GM23248 (cell line): ENCODE results near the gene ADGRF1.

ENCODE experiments used
- EZH2 ChIP-seq: fragments of 200-600 bp; sonication (generic); IDR thresholded peaks from 2 replicates; pipeline ENCODE4 v1.6.1; 2018; ENCODE audit warnings: antibody characterized with exemption, mild to moderate bottlenecking; ENCODE audit not compliant: insufficient read depth, poor library complexity, severe bottlenecking
- EZH2phosphoT487 ChIP-seq: fragments of 200-600 bp; sonication (generic); IDR thresholded peaks from 2 replicates; pipeline ENCODE4 v1.6.1; 2018; ENCODE audit warnings: antibody characterized with exemption, moderate library complexity, mild to moderate bottlenecking, low read depth; ENCODE audit not compliant: insufficient read depth

GRCh38 chr6:47041741-47042140, 391 bp downstream of the ADGRF1 start:
- TF ChIP-seq EZH2phosphoT487 (no peak), EZH2 (no peak)
